ENCODE data around the gene CCDC69. TPM values are rescaled to one million over a fixed set of nuclear protein-coding genes. Genes with fewer than 3 reads are reported as not detected.

Gene CCDC69
- total RNA-seq, 1 donor from 2014 or later, result 1.2 TPM

GRCh38 chr5:151262532-151262931 is 38.6 kb upstream of the CCDC69 start:
- Mint-ChIP-seq H3K9me3 (ENCODE audit: unreplicated experiment) (no peaks in the 10 kb centered on the region), H3K27ac (ENCODE audit: unreplicated experiment) (no peak overlapping the region), H3K4me1 (ENCODE audit: unreplicated experiment) (peaks cover 10% of the 10 kb centered on the region), H3K27me3 (ENCODE audit: unreplicated experiment) (peaks cover 3% of the 10 kb centered on the region), H3K4me3 (ENCODE audit: unreplicated experiment) (no peak overlapping the region), H3K36me3 (ENCODE audit: low read depth, unreplicated experiment) (peaks cover 15% of the 10 kb centered on the region)
- no peak for DNase-seq (ENCODE audit: low spot score)
- no peak for TF ChIP-seq CTCF (IDR thresholded peaks at IDR 0.05; ENCODE audit: unreplicated experiment)

- peaks cover 9% of the 10 kb centered on the region for H3K4me1 Mint-ChIP-seq (ENCODE audit: unreplicated experiment)
- H3K27me3 Mint-ChIP-seq (ENCODE audit: unreplicated experiment), result peaks cover 3% of the 10 kb centered on the region
- DNase-seq (ENCODE audit: low spot score), result no peak
- H3K36me3 Mint-ChIP-seq (ENCODE audit: low read depth, unreplicated experiment), result peaks cover 4% of the 10 kb centered on the region
- H3K4me3 Mint-ChIP-seq (ENCODE audit: unreplicated experiment), result no peak overlapping the region
- H3K27ac Mint-ChIP-seq (ENCODE audit: unreplicated experiment), result no peak overlapping the region
- no peaks in the 10 kb centered on the region for H3K9me3 Mint-ChIP-seq (ENCODE audit: unreplicated experiment)
- TF ChIP-seq CTCF (IDR thresholded peaks at IDR 0.05; ENCODE audit: unreplicated experiment), result no peak
Measured at GRCh38 chr5:151259931-151260330, 36.0 kb upstream of the CCDC69 start.

GRCh38 chr5:151258816-151259215 is 34.9 kb upstream of the CCDC69 start:
- Mint-ChIP-seq H3K4me3 (ENCODE audit: unreplicated experiment) (no peak overlapping the region), H3K27me3 (ENCODE audit: unreplicated experiment) (peaks cover 5% of the 10 kb centered on the region), H3K36me3 (ENCODE audit: low read depth, unreplicated experiment) (peaks cover 4% of the 10 kb centered on the region), H3K4me1 (ENCODE audit: unreplicated experiment) (peaks cover 9% of the 10 kb centered on the region), H3K27ac (ENCODE audit: unreplicated experiment) (no peak overlapping the region), H3K9me3 (ENCODE audit: unreplicated experiment) (no peaks in the 10 kb centered on the region)
- no peak for DNase-seq (ENCODE audit: low spot score)
- no peak for TF ChIP-seq CTCF (IDR thresholded peaks at IDR 0.05; ENCODE audit: unreplicated experiment)

- TF ChIP-seq CTCF (IDR thresholded peaks at IDR 0.05; ENCODE audit: unreplicated experiment), result no peak
- Mint-ChIP-seq H3K27ac (ENCODE audit: unreplicated experiment) (no peak overlapping the region), H3K4me3 (ENCODE audit: unreplicated experiment) (no peak overlapping the region), H3K4me1 (ENCODE audit: unreplicated experiment) (peaks cover 15% of the 10 kb centered on the region), H3K36me3 (ENCODE audit: low read depth, unreplicated experiment) (peaks cover 4% of the 10 kb centered on the region), H3K9me3 (ENCODE audit: unreplicated experiment) (no peaks in the 10 kb centered on the region), H3K27me3 (ENCODE audit: unreplicated experiment) (peaks cover 7% of the 10 kb centered on the region)
- no peak for DNase-seq (ENCODE audit: low spot score)
Measured at GRCh38 chr5:151258201-151258611, 34.3 kb upstream of the CCDC69 start.

- no peaks in the 10 kb centered on the region for H3K9me3 Mint-ChIP-seq (ENCODE audit: unreplicated experiment)
- no peak for TF ChIP-seq CTCF (IDR thresholded peaks at IDR 0.05; ENCODE audit: unreplicated experiment)
- peaks cover 7% of the 10 kb centered on the region for H3K27me3 Mint-ChIP-seq (ENCODE audit: unreplicated experiment)
- DNase-seq (ENCODE audit: low spot score), result no peak
- peaks cover 1% of the 10 kb centered on the region for H3K36me3 Mint-ChIP-seq (ENCODE audit: low read depth, unreplicated experiment)
- peaks cover 15% of the 10 kb centered on the region for H3K4me1 Mint-ChIP-seq (ENCODE audit: unreplicated experiment)
- no peak overlapping the region for H3K4me3 Mint-ChIP-seq (ENCODE audit: unreplicated experiment)
- H3K27ac Mint-ChIP-seq (ENCODE audit: unreplicated experiment), result no peak overlapping the region
Measured at GRCh38 chr5:151257731-151258181, 33.9 kb upstream of the CCDC69 start.

Data from endothelial cell (in vitro differentiated cells).